Choroid plexus epithelial cell (primary cell): Measurements from ENCODE around the gene WFIKKN1.

ENCODE experiments used
- DNase-seq: peaks from one replicate; pipeline ENCODE4 v3.0.0-alpha.2; 2010; ENCODE audit warnings: low read depth
- H3K4me3 ChIP-seq: 2 replicates; pipeline ENCODE4 v1.5.1; 2011; ENCODE audit warnings: low read depth, mild to moderate bottlenecking, control low read depth, low read length, moderate library complexity
- CTCF ChIP-seq: conservative IDR thresholded peaks from 2 replicates; pipeline ENCODE4 v1.5.1; 2011; ENCODE audit warnings: low read depth, mild to moderate bottlenecking, control low read depth, inconsistent platforms, low read length, moderate library complexity

WFIKKN1 gene

GRCh38 chr16:676913-677312 is 46.1 kb downstream of the WFIKKN1 start:
- no peak for TF ChIP-seq CTCF
- no peak overlapping the region for H3K4me3 ChIP-seq
- no peak for DNase-seq

- no peak overlapping the region for H3K4me3 ChIP-seq
- no peak for TF ChIP-seq CTCF
- DNase-seq = no peak
Measured at GRCh38 chr16:677316-678190, 46.8 kb downstream of the WFIKKN1 start.

- H3K4me3 ChIP-seq = no peak overlapping the region
- TF ChIP-seq CTCF = no peak
- DNase-seq = no peak
Measured at GRCh38 chr16:678209-678857, 47.5 kb downstream of the WFIKKN1 start.

GRCh38 chr16:678858-679813 is 48.4 kb downstream of the WFIKKN1 start:
- peak; percentile 56 for DNase-seq
- peak overlapping the region; percentile 62 for H3K4me3 ChIP-seq
- TF ChIP-seq CTCF = no peak

GRCh38 chr16:679814-680624 is 49.2 kb downstream of the WFIKKN1 start, which contains the start of gene STUB1:
TSS of gene STUB1 (plus strand) at chr16:680410. CDS start at chr16:680526, 116 bp downstream.
- peak; percentile 87 for DNase-seq
- no peak for TF ChIP-seq CTCF
- peak within 1 kb of the TSS; percentile 82 for H3K4me3 ChIP-seq

- no peak for DNase-seq
- TF ChIP-seq CTCF = no peak
Measured at GRCh38 chr16:680625-680945, 49.8 kb downstream of the WFIKKN1 start.

More at GRCh38 chr16:680625-680945, 49.8 kb downstream of the WFIKKN1 start:
- H3K4me3 ChIP-seq = peak overlapping the region; percentile 82
